HK-2 (cell line): ENCODE data around the gene CMTM5.
A peak's percentile ranks its signal among the peaks of the same experiment; 100 is the strongest.

Experiments used
- DNase-seq: peaks from one replicate; pipeline ENCODE4 v3.0.0-alpha.2; 2018; ENCODE audit not compliant: unreplicated experiment

CMTM5 gene

GRCh38 chr14:23376482-23377197 lies at the start of gene CMTM5:
Gene CMTM5 (plus strand): TSS chr14:23377046. CDS start chr14:23377252, 206 bp downstream.
- DNase-seq = no peak

- DNase-seq = peak; percentile 48
Observed at GRCh38 chr14:23327947-23328744, 48.7 kb upstream of the CMTM5 start.

GRCh38 chr14:23335623-23336022 lies 41.2 kb upstream of the CMTM5 start:
- no peak for DNase-seq

- no peak for DNase-seq
Observed at GRCh38 chr14:23339506-23340268, 37.2 kb upstream of the CMTM5 start.

GRCh38 chr14:23344481-23344880 lies 32.4 kb upstream of the CMTM5 start:
- DNase-seq = no peak

- DNase-seq = no peak
Observed at GRCh38 chr14:23345987-23346692, 30.7 kb upstream of the CMTM5 start.

GRCh38 chr14:23346693-23347405 lies 30.0 kb upstream of the CMTM5 start:
- DNase-seq = no peak

- DNase-seq = no peak
Observed at GRCh38 chr14:23347406-23348296, 29.2 kb upstream of the CMTM5 start.

- no peak for DNase-seq
Observed at GRCh38 chr14:23348297-23348655, 28.6 kb upstream of the CMTM5 start.

GRCh38 chr14:23349156-23349845 lies 27.5 kb upstream of the CMTM5 start:
- DNase-seq = no peak

- no peak for DNase-seq
Observed at GRCh38 chr14:23351681-23352505, 25.0 kb upstream of the CMTM5 start.

- DNase-seq = peak; percentile 52
Observed at GRCh38 chr14:23352506-23353432, 24.1 kb upstream of the CMTM5 start, which contains the start of gene SLC22A17. Gene SLC22A17 (minus strand): TSS chr14:23352887.

GRCh38 chr14:23353433-23353780 lies 23.4 kb upstream of the CMTM5 start:
- no peak for DNase-seq

- DNase-seq = no peak
Observed at GRCh38 chr14:23354990-23355389, 21.9 kb upstream of the CMTM5 start.

- DNase-seq = no peak
Observed at GRCh38 chr14:23355871-23356435, 20.9 kb upstream of the CMTM5 start.

GRCh38 chr14:23356662-23357061 lies 20.2 kb upstream of the CMTM5 start:
- DNase-seq = no peak

GRCh38 chr14:23357261-23357660 lies 19.6 kb upstream of the CMTM5 start:
- DNase-seq = no peak
